GM21576 (cell line): ENCODE results near the gene SUN1.
"Not testable (repeated sequence)": the region's sequence is repeated elsewhere in the genome, so short reads cannot be mapped to it uniquely, and the experiment has no call there.

Source experiments
- ATAC-seq: cut with Tn5 transposase; IDR thresholded peaks from one replicate; pipeline ENCODE4 v1.9.1; 2021; ENCODE audit warnings: mild to moderate bottlenecking, moderate library complexity; ENCODE audit not compliant: unreplicated experiment

Gene SUN1

DNA sequence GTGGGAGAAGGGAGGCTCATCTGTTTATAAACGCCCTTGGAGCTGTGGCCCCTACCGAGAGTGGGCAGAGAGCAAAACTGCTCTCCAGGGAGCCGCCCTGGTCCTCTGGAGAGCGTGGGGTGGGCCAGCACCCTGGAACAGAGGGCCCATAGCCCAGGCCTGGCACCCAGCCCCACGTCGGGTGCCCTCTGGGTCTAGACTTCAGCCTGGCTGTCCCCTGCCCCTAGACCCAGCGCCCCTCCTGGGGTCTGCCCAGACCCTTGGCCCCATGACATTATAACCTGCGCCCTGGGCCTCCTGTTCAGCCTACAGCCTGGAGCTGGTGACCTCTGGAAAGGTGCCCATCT is 68.7 kb downstream of the SUN1 start:
- ATAC-seq = no peak

DNA sequence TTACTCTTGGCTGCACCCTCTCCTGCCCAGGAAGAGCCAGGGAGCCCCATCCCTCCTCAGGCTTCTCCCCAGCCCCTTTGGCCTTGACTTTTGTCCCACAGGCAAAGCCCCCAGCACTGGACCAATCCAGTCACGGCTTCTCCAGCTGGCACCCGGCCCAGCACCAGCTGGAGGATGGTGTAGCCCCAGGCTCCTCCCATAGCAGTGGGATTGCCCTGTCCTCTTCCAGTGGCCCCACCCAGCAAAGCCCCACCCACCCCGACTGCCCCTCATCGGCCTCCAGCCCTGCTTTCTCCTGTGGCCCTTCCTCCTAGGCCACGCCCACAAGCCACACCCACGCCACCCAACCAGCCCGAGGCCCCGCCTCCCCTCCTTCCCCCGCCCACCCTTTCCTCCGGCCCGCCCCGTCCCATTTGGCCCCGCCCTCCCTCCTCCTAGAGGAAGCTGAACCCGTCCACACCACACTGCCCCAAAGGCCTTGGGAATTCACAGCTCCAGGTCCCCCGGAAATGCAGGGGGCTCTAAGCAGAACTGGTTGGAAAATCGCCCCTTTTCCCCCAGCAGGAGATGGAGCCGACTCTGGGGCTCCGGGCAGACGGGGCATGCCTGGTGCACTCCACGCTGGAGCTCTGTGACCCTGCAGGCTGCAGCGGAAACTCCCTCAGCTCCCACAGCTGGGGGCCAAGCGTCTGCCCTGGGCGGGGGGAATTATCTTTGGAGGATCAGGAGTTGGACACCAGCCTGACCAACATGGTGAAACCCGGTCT is 69.3 kb downstream of the SUN1 start:
- ATAC-seq = peak; percentile 52

GRCh38 chr7:902996-903395 is 70.7 kb downstream of the SUN1 start:
- ATAC-seq = no peak

DNA sequence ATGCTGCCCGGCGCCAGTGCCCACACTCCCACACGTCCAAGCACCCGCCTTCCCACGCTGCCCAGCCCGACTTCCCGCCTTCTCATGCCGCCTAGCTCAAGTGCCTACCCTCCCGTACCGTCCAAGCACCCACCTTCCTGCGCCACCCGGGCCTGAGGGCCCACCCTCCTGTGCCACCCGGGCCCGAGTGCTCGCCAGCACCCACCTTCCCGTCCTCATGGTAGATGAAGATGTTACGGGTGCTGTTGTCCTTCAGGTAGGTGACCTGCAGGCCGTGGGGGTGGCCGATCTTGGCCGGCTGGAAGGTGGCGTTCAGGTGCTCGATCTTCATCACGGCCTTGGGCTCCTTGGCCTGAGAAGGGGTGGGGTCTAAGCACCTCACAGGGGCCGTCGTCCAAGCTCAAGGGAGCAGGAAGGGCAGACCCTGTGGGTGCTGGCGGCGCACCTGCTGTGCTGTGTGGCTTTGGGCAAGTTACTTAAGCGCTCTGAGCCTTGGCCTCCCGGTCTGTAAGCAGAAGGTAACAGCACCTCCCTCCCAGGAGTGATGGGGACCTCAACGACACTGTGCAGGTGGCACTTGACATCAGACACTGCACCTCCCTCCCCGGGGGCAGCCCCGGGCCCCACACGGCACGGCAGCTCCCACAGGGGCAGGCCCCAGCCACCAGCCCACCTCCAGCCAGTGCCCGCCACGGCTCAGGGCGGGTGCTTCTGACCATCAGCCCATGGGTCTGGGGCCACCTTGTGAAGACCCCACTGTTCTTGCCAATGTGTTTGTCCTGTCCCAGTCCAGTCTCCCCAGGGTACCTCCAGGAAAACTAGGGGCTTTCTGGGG is 71.9 kb downstream of the SUN1 start:
- no peak for ATAC-seq

DNA sequence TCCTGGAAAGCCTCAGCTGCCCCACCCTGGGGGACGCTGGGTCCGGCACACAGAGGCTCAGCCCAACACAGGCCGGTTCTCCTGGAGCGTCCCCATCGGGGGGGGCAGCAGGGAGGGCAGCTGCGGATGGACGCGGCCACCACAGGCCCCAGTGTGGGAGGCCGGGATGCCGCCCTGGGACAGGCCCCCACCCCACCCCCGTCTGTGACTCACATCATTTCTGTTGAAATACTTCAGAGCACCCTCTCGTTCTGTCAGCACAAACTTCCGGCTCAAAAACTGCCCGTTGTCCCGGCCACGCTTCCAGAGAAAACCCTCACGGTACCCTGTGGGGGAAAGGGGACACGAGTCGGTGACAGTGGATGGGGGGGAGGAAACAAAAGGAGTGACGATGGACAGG is 72.6 kb downstream of the SUN1 start:
- ATAC-seq = no peak

DNA sequence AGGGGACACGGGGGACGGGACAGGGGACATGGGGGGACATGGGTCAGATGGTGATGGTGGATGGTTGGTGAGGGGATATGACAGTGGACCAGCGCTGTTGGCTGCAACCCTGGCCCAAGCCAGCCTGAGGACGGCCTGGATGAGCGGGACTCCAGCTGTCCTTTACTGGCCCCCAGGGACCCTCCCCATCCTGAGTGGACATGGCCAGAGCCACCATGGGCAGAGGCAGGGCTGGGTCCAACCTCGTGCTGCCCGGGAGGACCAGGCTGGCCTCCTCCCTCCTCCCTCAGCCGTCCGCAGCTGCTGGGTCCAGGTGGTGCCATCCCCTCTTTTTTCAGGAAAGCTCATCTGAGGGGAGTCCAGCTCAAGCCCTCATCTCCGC is 74.5 kb downstream of the SUN1 start:
- ATAC-seq = no peak

DNA sequence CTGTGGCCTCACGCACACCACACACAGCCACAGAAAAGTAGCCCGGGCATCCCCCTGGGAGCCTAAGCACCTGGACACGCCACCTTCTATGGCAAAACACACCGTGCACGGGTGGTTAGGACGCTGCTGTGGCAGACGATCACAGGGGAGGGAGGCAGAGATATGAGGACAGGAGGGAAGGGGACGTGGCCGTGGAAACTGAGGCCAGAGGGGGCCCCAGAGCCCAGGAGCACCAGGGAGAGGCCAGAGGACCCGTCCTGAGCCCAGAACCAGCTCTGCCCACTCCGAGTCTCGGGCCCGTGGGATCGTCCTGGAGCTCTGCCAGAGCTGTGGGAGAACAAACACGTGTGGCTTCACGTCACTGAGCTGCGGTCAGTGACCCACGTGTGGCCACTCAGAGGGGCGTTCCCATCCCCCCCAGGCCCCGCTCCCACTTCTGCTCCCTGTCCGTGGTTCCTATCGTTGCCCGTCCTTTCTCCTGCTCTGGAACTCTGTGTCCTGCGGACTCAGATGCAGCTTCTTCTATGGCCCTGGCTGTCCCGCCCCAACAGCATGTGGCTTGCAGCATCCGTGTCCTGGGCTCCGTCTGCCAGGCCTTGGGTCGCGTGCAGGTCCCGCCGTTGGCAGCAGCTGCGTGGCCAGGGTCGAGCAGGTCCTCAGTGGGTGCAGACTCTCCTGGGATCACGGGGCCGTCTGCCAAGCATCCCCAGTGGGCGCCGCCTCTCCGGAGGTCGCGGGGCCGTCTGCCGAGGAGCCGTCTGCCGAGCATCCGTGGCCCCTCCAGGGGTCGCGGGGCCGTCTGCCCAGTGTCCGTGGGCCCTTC is 75.1 kb downstream of the SUN1 start:
- ATAC-seq = no peak

DNA sequence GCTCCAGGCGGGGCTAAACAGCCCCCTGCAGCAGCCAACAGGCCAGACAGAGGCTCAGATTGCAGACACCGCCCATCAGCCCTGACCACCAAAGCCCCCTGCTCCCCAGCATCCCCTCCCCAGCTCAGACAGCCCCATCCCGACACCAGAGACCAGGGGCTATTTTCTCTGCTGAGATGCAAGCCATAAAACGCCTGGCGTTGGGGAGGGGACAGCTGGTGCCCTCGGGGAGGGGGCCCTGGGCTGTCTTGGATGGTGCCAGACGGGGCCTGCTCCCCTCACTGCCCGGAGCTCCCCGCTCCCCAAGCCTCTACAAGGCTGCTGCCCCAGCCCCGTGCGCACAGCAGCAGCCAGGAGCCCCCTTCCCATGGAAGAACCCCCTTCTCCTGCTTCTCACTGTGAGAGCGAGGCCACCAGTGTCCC is 75.9 kb downstream of the SUN1 start:
- ATAC-seq = no peak

DNA sequence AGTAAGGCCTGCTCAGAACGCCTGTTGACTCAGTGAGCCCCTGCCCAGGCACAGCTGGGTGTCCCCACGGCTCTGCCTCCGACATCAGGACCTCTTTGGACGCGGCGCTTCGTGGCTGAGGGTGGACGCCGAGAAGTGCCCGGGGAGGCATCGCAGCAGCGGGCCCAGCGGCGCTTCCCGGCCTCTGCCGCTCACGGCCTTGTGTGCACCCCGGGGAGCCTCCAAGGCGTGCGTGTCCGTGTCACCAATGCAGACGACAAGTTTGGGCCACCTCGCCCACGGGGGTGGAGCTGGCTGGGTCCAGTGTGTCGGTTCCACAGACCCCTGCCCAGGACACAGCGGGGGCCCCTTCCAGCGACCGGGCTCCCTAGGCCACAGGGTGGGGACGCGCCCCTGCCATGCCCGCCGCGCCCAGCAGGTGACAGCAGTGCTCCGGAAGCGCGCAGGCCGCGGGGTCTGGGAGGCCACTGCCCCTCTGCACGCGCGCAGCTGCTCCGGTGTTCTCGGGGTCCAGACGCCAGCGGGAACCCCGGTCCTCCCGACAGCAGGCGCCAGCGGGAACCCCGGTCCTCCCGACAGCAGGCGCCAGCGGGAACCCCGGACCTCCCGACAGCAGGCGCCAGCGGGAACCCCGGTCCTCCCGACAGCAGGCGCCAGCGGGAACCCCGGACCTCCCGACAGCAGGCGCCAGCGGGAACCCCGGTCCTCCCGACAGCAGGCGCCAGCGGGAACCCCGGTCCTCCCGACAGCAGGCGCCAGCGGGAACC is 76.5 kb downstream of the SUN1 start:
- not testable (repeated sequence) for ATAC-seq

GRCh38 chr7:909358-910329 is 77.4 kb downstream of the SUN1 start:
- no peak for ATAC-seq

GRCh38 chr7:910441-910861 is 78.2 kb downstream of the SUN1 start:
- ATAC-seq = no peak

DNA sequence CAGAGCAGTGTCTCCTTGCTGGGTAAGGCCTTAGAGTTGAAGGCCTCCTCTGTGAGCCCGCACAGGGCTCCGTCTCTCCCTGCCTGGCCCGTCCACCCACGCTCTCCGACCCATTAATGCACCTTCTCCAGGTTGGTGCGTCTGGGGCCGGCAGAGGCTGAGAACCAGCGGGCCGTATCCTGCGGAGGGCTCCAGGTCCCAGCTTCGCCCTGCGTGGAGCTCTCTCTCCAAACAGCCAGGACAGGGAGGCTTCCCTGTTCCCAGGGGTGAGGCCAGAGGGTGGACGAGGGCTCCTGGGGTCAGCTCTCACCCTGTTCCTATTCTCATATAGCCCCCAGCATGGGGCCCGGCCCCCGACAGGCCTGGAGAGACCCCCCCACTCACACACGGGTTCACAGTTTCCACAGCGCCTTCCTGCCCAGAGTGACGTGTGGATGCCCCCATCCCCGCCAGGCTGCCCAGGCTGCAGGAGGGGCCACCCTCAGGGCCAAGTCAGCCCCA is 78.7 kb downstream of the SUN1 start:
- ATAC-seq = no peak

DNA sequence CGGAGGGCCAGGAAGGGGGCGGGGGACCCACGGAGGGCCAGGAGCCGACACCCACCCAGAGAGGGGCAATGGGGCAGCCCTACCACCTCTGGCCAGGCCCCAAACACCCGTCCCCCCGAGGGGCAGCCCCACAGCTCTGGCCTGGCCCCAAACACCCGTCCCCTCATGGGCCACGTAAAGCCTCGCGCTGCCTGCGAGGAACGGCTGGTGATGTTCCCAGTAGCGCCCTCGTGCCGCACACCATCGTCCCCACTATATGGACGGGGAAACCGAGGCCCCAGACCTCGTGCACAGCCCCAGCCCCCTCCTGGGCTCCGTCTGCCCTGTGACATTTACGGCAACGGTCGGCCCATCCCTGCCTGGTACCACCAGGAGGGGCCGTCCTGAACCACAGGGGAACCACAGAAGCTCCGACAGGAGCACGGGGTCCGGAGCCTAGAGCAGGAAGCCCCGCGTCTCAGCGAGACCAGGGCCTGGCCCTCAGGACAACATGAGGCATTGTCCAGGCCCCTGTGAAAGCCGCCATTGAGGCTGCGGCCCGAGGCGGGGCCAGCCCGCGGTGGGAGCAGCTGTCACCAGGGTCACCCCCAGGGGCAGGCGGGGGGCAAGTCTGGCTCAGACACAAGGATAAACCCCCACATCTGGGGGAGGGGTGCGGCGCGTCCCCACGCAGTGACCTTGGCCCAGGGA is 79.7 kb downstream of the SUN1 start:
- no peak for ATAC-seq

DNA sequence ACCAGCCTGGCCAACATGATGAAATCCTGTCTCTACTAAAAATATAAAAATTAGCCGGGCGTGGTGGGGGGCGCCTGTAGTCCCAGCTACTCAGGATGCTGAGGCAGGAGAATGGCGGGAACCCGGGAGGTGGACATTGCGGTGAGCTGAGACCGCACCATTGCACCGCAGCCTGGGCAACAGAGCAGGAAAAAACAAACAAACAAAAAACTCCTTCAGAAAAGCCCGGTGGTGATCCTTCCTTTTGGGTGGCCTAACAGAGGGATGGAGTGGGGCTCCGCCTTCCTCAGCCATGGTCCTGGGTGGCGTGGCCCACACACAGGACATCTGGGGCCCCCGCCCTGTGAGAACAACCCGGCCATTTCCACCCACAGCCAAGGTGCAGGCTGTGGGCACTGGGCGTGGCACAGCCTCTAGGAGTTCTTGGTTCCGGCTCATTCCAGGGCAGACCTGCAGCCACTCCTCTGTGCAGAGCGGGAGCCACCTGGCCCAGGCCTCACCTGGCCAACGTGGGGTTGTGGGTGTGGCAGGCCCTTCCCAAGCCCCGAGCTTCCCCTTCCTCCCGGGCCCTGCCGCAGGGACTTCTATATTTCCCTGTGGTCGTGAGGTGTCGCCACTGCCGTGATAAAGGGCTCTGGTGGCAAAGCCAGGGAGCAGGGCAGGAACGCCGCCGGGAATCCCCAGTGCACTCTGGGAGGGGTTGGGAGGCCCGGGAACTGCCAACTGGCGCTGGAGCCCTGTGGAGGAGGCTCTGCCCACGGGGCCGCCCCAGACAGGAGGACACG is 81.7 kb downstream of the SUN1 start:
- ATAC-seq = no peak

DNA sequence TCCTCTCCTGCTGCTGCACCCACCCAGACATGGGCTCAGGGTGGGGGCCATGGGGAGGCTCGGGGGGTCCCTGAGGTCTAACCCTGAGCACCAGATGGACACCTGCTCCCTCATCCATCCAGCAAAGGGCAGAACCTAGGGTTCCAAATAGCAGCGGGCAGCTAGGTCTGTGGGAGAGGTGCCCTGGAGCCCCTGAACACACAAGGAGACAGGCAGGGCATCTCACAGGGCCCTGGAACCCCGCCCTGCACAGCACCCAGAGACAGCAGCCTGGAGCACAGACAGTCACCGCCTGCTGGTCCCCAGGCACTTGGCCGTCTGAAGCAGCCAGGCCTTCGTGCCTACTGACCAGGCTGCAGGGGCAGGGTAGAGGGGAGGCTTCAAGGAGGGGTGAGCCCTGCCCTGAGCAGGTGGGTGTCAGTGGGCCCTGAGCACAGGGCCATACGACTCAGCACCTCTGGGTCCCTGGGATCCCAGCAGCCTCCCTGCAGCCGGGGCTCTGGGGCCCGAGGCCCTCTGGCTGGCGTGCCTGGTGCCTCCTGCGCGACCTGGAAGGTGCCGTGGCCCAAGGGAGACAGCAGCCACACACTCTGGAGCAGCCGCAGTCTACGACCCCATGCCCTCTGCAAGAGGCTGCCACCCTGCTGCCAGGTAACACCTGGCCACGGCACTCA is 82.4 kb downstream of the SUN1 start:
- no peak for ATAC-seq

- ATAC-seq = no peak
Measured at GRCh38 chr7:915291-916218, 83.3 kb downstream of the SUN1 start.
